IPS-15b (cell line): Measurements from ENCODE around the gene TM4SF20.

Experiments
- H3K27me3 ChIP-seq: one replicate; pipeline ENCODE4 v1.6.1; 2013; ENCODE audit warnings: low read length; ENCODE audit not compliant: control insufficient read depth, insufficient read depth
- H3K36me3 ChIP-seq: one replicate; pipeline ENCODE4 v1.6.1; 2013; ENCODE audit warnings: low read length; ENCODE audit not compliant: control insufficient read depth, insufficient read depth
- H3K4me1 ChIP-seq: one replicate; pipeline ENCODE4 v1.6.1; 2013; ENCODE audit warnings: mild to moderate bottlenecking, low read length; ENCODE audit not compliant: control insufficient read depth, insufficient read depth
- H3K4me3 ChIP-seq: one replicate; pipeline ENCODE4 v1.5.1; 2013; ENCODE audit warnings: low read depth, low read length
- H3K9ac ChIP-seq: one replicate; pipeline ENCODE4 v1.6.1; 2013; ENCODE audit warnings: low read depth, mild to moderate bottlenecking, low read length
- H3K9me3 ChIP-seq: one replicate; pipeline ENCODE4 v1.6.1; 2013; ENCODE audit warnings: mild to moderate bottlenecking, low read length; ENCODE audit not compliant: control insufficient read depth, insufficient read depth

The TM4SF20 gene

DNA sequence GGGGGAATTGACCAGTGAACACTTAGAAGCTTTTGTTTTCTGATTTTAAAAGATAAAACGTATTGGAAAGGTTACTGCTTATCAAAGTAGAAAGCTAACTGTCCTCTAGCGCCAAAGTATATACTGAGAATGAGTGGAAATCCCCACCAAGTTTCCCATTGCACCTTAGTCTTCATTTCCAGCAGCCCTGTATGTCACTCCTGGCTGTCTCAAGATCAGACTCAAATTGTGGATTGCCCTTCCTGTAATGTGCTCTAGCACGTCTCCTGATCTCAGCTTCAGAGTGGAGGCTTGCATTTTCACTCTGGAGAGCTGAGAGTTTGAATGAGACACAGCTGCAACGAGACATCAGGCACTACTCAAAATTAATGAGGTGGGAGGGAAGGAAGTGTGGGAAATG, 27.5 kb downstream of the TM4SF20 start:
- Histone ChIP-seq H3K9ac (no peak overlapping the region), H3K4me3 (no peak overlapping the region), H3K4me1 (no peaks in the 10 kb centered on the region), H3K36me3 (peaks cover 8% of the 10 kb centered on the region), H3K9me3 (no peaks in the 10 kb centered on the region), H3K27me3 (no peaks in the 10 kb centered on the region)

DNA sequence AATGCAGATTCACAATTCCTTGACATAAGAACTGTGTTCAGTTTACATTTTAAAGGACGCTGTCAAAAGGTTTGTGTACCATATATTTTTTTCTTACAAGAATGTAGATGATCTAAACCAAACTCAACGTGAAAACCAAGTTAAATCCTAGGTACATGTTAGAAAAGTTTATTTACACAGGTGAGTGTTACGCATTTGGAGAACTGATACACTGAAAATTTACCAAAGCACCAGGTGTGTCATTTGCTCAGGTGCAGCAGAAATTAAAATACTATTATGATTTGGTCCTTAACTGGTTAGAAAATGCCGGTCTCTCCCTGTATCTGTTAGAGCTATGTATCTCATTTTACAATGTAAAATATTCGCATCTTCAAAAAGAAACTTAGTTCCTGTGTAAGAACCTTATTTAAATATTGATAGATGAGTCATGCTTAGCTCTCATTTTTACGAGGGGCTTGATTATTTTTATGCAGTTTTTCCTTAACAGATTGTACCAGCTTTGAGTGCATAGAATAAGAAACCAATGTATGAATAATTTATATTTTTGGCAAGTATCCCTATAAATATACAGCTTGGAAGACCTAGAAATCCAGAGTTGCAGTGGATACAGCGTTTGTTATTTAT, 29.0 kb downstream of the TM4SF20 start:
- no peaks in the 10 kb centered on the region for H3K9me3 ChIP-seq
- H3K27me3 ChIP-seq: no peaks in the 10 kb centered on the region
- H3K9ac ChIP-seq: no peak overlapping the region
- H3K4me1 ChIP-seq: no peaks in the 10 kb centered on the region
- no peaks in the 10 kb centered on the region for H3K36me3 ChIP-seq
- H3K4me3 ChIP-seq: no peak overlapping the region

DNA sequence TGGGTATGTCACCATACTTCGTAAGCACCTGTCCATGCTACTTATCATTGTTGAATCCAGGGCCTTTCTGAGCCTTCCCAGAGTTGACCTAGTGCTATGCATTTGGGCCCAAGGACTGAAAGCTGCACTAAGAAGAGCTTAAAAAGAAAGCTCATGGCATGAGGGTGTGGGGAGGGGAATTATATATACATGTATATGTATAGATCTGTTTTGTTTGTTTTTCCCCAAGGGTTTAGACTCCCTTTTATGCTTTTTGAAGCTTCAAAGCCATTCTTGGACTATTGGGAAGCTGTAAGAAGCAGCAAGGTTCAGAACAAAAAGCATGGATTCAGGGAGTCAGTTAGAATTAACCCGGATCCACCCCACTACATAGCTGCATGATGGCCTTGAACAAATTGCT, 30.8 kb downstream of the TM4SF20 start:
- no peak overlapping the region for H3K9ac ChIP-seq
- no peaks in the 10 kb centered on the region for H3K27me3 ChIP-seq
- H3K36me3 ChIP-seq: no peaks in the 10 kb centered on the region
- H3K9me3 ChIP-seq: no peaks in the 10 kb centered on the region
- H3K4me1 ChIP-seq: no peaks in the 10 kb centered on the region
- no peak overlapping the region for H3K4me3 ChIP-seq

GRCh38 chr2:227347117-227347516, 32.0 kb downstream of the TM4SF20 start:
- H3K4me3 ChIP-seq: no peak overlapping the region
- no peaks in the 10 kb centered on the region for H3K27me3 ChIP-seq
- no peaks in the 10 kb centered on the region for H3K9me3 ChIP-seq
- H3K4me1 ChIP-seq: no peaks in the 10 kb centered on the region
- H3K9ac ChIP-seq: no peak overlapping the region
- no peaks in the 10 kb centered on the region for H3K36me3 ChIP-seq

- H3K9ac ChIP-seq: no peak overlapping the region
- H3K4me3 ChIP-seq: no peak overlapping the region
- no peaks in the 10 kb centered on the region for H3K9me3 ChIP-seq
- no peaks in the 10 kb centered on the region for H3K36me3 ChIP-seq
- no peaks in the 10 kb centered on the region for H3K4me1 ChIP-seq
- H3K27me3 ChIP-seq: no peaks in the 10 kb centered on the region
Measured at GRCh38 chr2:227344231-227344630, 34.9 kb downstream of the TM4SF20 start.

DNA sequence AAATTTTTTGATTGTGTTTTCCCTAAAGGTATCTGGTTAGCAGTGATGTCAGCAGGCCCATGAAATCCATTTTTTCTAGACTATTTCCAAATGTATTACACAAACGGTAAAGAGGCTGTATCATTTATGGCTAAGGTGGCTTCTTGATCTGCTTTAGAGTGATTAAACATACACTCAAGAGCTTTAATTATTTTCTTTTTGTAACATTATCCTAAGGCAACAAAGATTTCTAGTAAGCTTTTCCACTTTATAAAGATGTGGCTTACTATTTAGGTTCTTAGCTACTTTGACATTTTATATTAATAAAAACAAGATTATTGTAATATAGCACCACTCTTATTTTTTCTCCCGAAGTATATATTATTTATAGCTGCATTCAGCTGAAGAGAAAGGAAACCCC, 37.6 kb downstream of the TM4SF20 start:
- Histone ChIP-seq H3K27me3 (no peaks in the 10 kb centered on the region), H3K36me3 (no peaks in the 10 kb centered on the region), H3K9me3 (no peaks in the 10 kb centered on the region), H3K9ac (no peak overlapping the region), H3K4me3 (no peak overlapping the region), H3K4me1 (no peaks in the 10 kb centered on the region)

GRCh38 chr2:227340106-227340505, 39.0 kb downstream of the TM4SF20 start:
- Histone ChIP-seq H3K4me1 (no peaks in the 10 kb centered on the region), H3K27me3 (no peaks in the 10 kb centered on the region), H3K9ac (no peak overlapping the region), H3K9me3 (no peaks in the 10 kb centered on the region), H3K4me3 (no peak overlapping the region), H3K36me3 (no peaks in the 10 kb centered on the region)

- Histone ChIP-seq H3K9ac (no peak overlapping the region), H3K4me3 (no peak overlapping the region), H3K9me3 (no peaks in the 10 kb centered on the region), H3K27me3 (no peaks in the 10 kb centered on the region), H3K4me1 (no peaks in the 10 kb centered on the region), H3K36me3 (peaks cover 3% of the 10 kb centered on the region)
Measured at GRCh38 chr2:227339098-227339599, 40.0 kb downstream of the TM4SF20 start.

GRCh38 chr2:227337442-227337841, 41.7 kb downstream of the TM4SF20 start:
- Histone ChIP-seq H3K4me3 (no peak overlapping the region), H3K9ac (no peak overlapping the region), H3K9me3 (no peaks in the 10 kb centered on the region), H3K4me1 (no peaks in the 10 kb centered on the region), H3K36me3 (peaks cover 3% of the 10 kb centered on the region), H3K27me3 (no peaks in the 10 kb centered on the region)

- peaks cover 3% of the 10 kb centered on the region for H3K36me3 ChIP-seq
Measured at GRCh38 chr2:227335713-227336112, 43.4 kb downstream of the TM4SF20 start.

DNA sequence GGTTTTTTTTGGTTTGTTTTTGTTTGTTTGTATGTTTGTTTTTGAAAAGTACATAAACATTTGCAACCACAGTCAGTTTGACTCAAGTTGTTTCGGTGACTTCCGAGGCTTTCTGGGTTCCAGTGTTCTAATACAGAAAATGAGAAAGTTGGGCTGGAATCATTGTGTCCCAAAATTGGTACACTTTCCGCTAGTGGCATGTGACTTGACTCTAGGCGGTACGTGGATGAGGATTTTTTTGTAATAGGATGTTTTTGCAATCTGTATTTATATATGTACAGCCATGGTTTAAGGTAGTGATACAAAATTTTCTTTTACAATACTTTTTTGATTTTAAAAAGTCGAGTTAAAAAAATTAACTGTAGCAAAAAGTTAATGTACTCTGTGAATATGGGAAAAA, 52.3 kb downstream of the TM4SF20 start:
- Histone ChIP-seq H3K9me3 (no peaks in the 10 kb centered on the region), H3K27me3 (no peaks in the 10 kb centered on the region), H3K9ac (no peak overlapping the region), H3K4me3 (peak overlapping the region; percentile 88), H3K4me1 (peaks cover 20% of the 10 kb centered on the region), H3K36me3 (no peaks in the 10 kb centered on the region)

More at GRCh38 chr2:227335713-227336112, 43.4 kb downstream of the TM4SF20 start:
- Histone ChIP-seq H3K27me3 (no peaks in the 10 kb centered on the region), H3K9me3 (no peaks in the 10 kb centered on the region), H3K9ac (no peak overlapping the region), H3K4me1 (no peaks in the 10 kb centered on the region), H3K4me3 (no peak overlapping the region)

- H3K4me1 ChIP-seq: peaks cover 20% of the 10 kb centered on the region
- no peaks in the 10 kb centered on the region for H3K9me3 ChIP-seq
- H3K36me3 ChIP-seq: no peaks in the 10 kb centered on the region
- peak overlapping the region; percentile 50 for H3K9ac ChIP-seq
- no peaks in the 10 kb centered on the region for H3K27me3 ChIP-seq
- peak overlapping the region; percentile 88 for H3K4me3 ChIP-seq
Measured at GRCh38 chr2:227325839-227326195, 53.3 kb downstream of the TM4SF20 start.
